GM18507 (cell line): ENCODE measurements around the gene INAFM1.

Source experiments
- DNase-seq: peaks from one replicate; pipeline ENCODE4 v3.0.0; 2011; ENCODE audit warnings: low read depth; ENCODE audit not compliant: insufficient read length; ENCODE audit errors: extremely low spot score
- FAIRE-seq: peaks from 2 replicates; lab custom pipeline; 2011; peaks lifted over from hg19 to GRCh38; lab: Jason Lieb, UNC

INAFM1 gene

GRCh38 chr19:47303966-47304365 is 29.3 kb downstream of the INAFM1 start:
- no peak for DNase-seq
- no peak for FAIRE-seq

GRCh38 chr19:47305309-47305751 is 30.6 kb downstream of the INAFM1 start:
- DNase-seq, result no peak
- FAIRE-seq, result peak; percentile 71

GRCh38 chr19:47306303-47306702 is 31.6 kb downstream of the INAFM1 start:
- no peak for DNase-seq
- FAIRE-seq, result no peak

GRCh38 chr19:47309038-47309437 is 34.4 kb downstream of the INAFM1 start:
- DNase-seq (no peak), FAIRE-seq (no peak)

GRCh38 chr19:47309608-47310007 is 34.9 kb downstream of the INAFM1 start, which contains the start of gene C5AR1:
C5AR1 (plus strand) TSS chr19:47309861; CDS start chr19:47309896, 35 bp downstream.
- FAIRE-seq (no peak), DNase-seq (no peak)

- DNase-seq (no peak), FAIRE-seq (no peak)
Measured at GRCh38 chr19:47310323-47310722, 35.6 kb downstream of the INAFM1 start.

GRCh38 chr19:47310819-47311218 is 36.1 kb downstream of the INAFM1 start:
- DNase-seq (no peak), FAIRE-seq (no peak)

- no peak for DNase-seq
- FAIRE-seq, result no peak
Measured at GRCh38 chr19:47312366-47313006, 37.8 kb downstream of the INAFM1 start.

GRCh38 chr19:47313754-47314295 is 39.1 kb downstream of the INAFM1 start:
- DNase-seq (no peak), FAIRE-seq (no peak)

GRCh38 chr19:47315125-47315821 is 40.6 kb downstream of the INAFM1 start:
- FAIRE-seq (no peak), DNase-seq (no peak)

GRCh38 chr19:47316513-47316912 is 41.8 kb downstream of the INAFM1 start:
- DNase-seq (no peak), FAIRE-seq (no peak)

- FAIRE-seq, result no peak
- no peak for DNase-seq
Measured at GRCh38 chr19:47319923-47320871, 45.5 kb downstream of the INAFM1 start.

- FAIRE-seq (no peak), DNase-seq (no peak)
Measured at GRCh38 chr19:47321630-47322029, 46.9 kb downstream of the INAFM1 start.

GRCh38 chr19:47322058-47322457 is 47.4 kb downstream of the INAFM1 start:
- no peak for DNase-seq
- FAIRE-seq, result peak; percentile 64

- FAIRE-seq (no peak), DNase-seq (no peak)
Measured at GRCh38 chr19:47323409-47323808, 48.7 kb downstream of the INAFM1 start.

- no peak for FAIRE-seq
Measured at GRCh38 chr19:47323872-47324271, 49.2 kb downstream of the INAFM1 start.

GRCh38 chr19:47324502-47324901 is 49.8 kb downstream of the INAFM1 start:
- no peak for DNase-seq
- FAIRE-seq, result no peak

More at GRCh38 chr19:47323872-47324271, 49.2 kb downstream of the INAFM1 start:
- no peak for DNase-seq
